Fibroblast of lung (primary cell): ENCODE results near the gene XRN2. TPM values are rescaled to one million over a fixed set of nuclear protein-coding genes. Genes with fewer than 3 reads are reported as not detected.

Experiments
- DNase-seq, 2 donors: peaks; one replicate each; pipeline versions ENCODE4 v3.0.0 to v3.0.0-alpha.2; 2010; ENCODE audit warnings: low read depth in 2 of 2
- H2AFZ ChIP-seq: 2 replicates; pipeline ENCODE4 v1.5.1; 2012; ENCODE audit warnings: low read length, control low read depth, inconsistent platforms
- H3K27ac ChIP-seq: 2 replicates; pipeline ENCODE4 v1.5.1; 2011; ENCODE audit warnings: low read length, control low read depth; ENCODE audit not compliant: insufficient read depth
- H3K27me3 ChIP-seq: 2 replicates; pipeline ENCODE4 v1.5.1; 2011; ENCODE audit warnings: mild to moderate bottlenecking, low read length; ENCODE audit not compliant: control insufficient read depth, insufficient read depth
- H3K36me3 ChIP-seq: 2 replicates; pipeline ENCODE4 v1.5.1; 2011; ENCODE audit warnings: low read length; ENCODE audit not compliant: control insufficient read depth, insufficient read depth
- H3K4me1 ChIP-seq: 2 replicates; pipeline ENCODE4 v1.5.1; 2011; ENCODE audit warnings: low read length; ENCODE audit not compliant: control insufficient read depth, insufficient read depth; ENCODE audit errors: extremely low read depth
- H3K4me2 ChIP-seq: 2 replicates; pipeline ENCODE4 v1.5.1; 2011; ENCODE audit warnings: low read length, control low read depth; ENCODE audit not compliant: insufficient read depth; ENCODE audit errors: extremely low read depth
- H3K4me3 ChIP-seq, 4 experiments: fragments of 200-600 bp in 1 of 4; sonication (generic) in 1 of 4; replicated peaks in 1 of 4; 2 replicates each; pipeline ENCODE4 v1.5.1; 2011 to 2016; ENCODE audit warnings: low read length in 4 of 4, low read depth in 3 of 4, mild to moderate bottlenecking in 3 of 4, control low read depth in 2 of 4, inconsistent platforms in 1 of 4, mixed read lengths in 1 of 4; ENCODE audit not compliant: insufficient read depth in 1 of 4; ENCODE audit errors: control extremely low read depth in 1 of 4
- H3K79me2 ChIP-seq: 2 replicates; pipeline ENCODE4 v1.5.1; 2012; ENCODE audit warnings: mild to moderate bottlenecking, low read length, inconsistent platforms; ENCODE audit not compliant: control insufficient read depth, insufficient read depth
- H3K9ac ChIP-seq: 2 replicates; pipeline ENCODE4 v1.5.1; 2011; ENCODE audit warnings: mild to moderate bottlenecking, low read length, control low read depth; ENCODE audit not compliant: insufficient read depth
- H3K9me3 ChIP-seq: 2 replicates; pipeline ENCODE4 v1.5.1; 2012; ENCODE audit warnings: low read depth, low read length; ENCODE audit not compliant: control insufficient read depth, insufficient read depth
- H4K20me1 ChIP-seq: 2 replicates; pipeline ENCODE4 v1.5.1; 2011; ENCODE audit warnings: low read length; ENCODE audit not compliant: control insufficient read depth, insufficient read depth; ENCODE audit errors: extremely low read depth
- CTCF ChIP-seq, 2 donors: IDR thresholded peaks in 1 of 2; conservative IDR thresholded peaks in 1 of 2; 1 replicate in 1 of 2; 2 replicates in 1 of 2; pipeline ENCODE4 v1.5.1; 2011 to 2012; ENCODE audit warnings: low read length in 2 of 2, control low read depth in 1 of 2, inconsistent platforms in 1 of 2, low read depth in 1 of 2, mild to moderate bottlenecking in 1 of 2
- EZH2 ChIP-seq: IDR thresholded peaks from 2 replicates; pipeline ENCODE4 v1.5.1; 2012; ENCODE audit warnings: low read length, control low read depth, mild to moderate bottlenecking; ENCODE audit errors: missing control alignments
- polyA plus RNA-seq, 2 donors: library from polyadenylated mRNA; depleted of rRNA in 1 of 2; stranded (reverse) in 1 of 2; unstranded in 1 of 2; fragments of >200 nt; gene quantifications; 2 replicates each; pipeline ENCODE4 v1.2.1, GENCODE V29; 2011 to 2012; ENCODE audit warnings: missing spikeins in 1 of 2
- total RNA-seq: library from RNA; depleted of rRNA; stranded (reverse); fragments of >200 nt; gene quantifications from 2 replicates; pipeline ENCODE4 v1.2.1, GENCODE V29; 2014

XRN2 gene
- total and polyA plus RNA-seq, 2 donors (not counting 1 experiment from before 2014, with no cell fraction given), result 99.3 to 99.6 TPM

GRCh38 chr20:21388566-21388965, 85.4 kb downstream of the XRN2 start:
- Histone ChIP-seq H3K27me3 (peaks cover 14% of the 10 kb centered on the region), H3K4me3 (no peak overlapping the region), H2AFZ (no peak overlapping the region), H4K20me1 (no peaks in the 10 kb centered on the region), H3K9me3 (no peaks in the 10 kb centered on the region), H3K36me3 (no peaks in the 10 kb centered on the region), H3K4me2 (no peak overlapping the region), H3K27ac (no peak overlapping the region), H3K4me1 (no peaks in the 10 kb centered on the region), H3K79me2 (no peaks in the 10 kb centered on the region), H3K9ac (no peak overlapping the region)
- TF ChIP-seq CTCF (conservative IDR thresholded peaks at IDR 0.05 in 1 of 2, IDR thresholded peaks at IDR 0.05 in 1 of 2; ENCODE audit: low read depth in 1 of 2, low read length in 2 of 2), result no peak
- TF ChIP-seq EZH2, result no peak
- no peak for DNase-seq

- Histone ChIP-seq H3K27me3 (peaks cover 14% of the 10 kb centered on the region), H3K36me3 (no peaks in the 10 kb centered on the region), H3K4me1 (no peaks in the 10 kb centered on the region), H3K27ac (no peak overlapping the region), H4K20me1 (no peaks in the 10 kb centered on the region), H3K9me3 (no peaks in the 10 kb centered on the region), H3K4me2 (no peak overlapping the region), H2AFZ (no peak overlapping the region), H3K9ac (no peak overlapping the region), H3K4me3 (no peak overlapping the region), H3K79me2 (no peaks in the 10 kb centered on the region)
- TF ChIP-seq CTCF (conservative IDR thresholded peaks at IDR 0.05 in 1 of 2, IDR thresholded peaks at IDR 0.05 in 1 of 2; ENCODE audit: low read depth in 1 of 2, low read length in 2 of 2) (no peak), EZH2 (no peak)
- DNase-seq, result peak in 1 of 2 donors; percentile 70
These were observed 86.2 kb downstream of the XRN2 start for GRCh38 chr20:21389368-21389767.

- H3K4me1 ChIP-seq, result no peaks in the 10 kb centered on the region
These were observed 87.6 kb downstream of the XRN2 start for GRCh38 chr20:21390768-21391167.

More at GRCh38 chr20:21390768-21391167, 87.6 kb downstream of the XRN2 start:
- H3K27ac ChIP-seq, result no peak overlapping the region
- H3K36me3 ChIP-seq, result no peaks in the 10 kb centered on the region
- no peak overlapping the region for H2AFZ ChIP-seq
- H3K9me3 ChIP-seq, result no peaks in the 10 kb centered on the region
- peaks cover 25% of the 10 kb centered on the region for H3K27me3 ChIP-seq
- no peaks in the 10 kb centered on the region for H4K20me1 ChIP-seq
- TF ChIP-seq EZH2, result no peak
- no peak for TF ChIP-seq CTCF (conservative IDR thresholded peaks at IDR 0.05 in 1 of 2, IDR thresholded peaks at IDR 0.05 in 1 of 2; ENCODE audit: low read depth in 1 of 2, low read length in 2 of 2)
- no peak overlapping the region for H3K4me2 ChIP-seq
- no peaks in the 10 kb centered on the region for H3K79me2 ChIP-seq
- H3K4me3 ChIP-seq, result no peak overlapping the region
- no peak overlapping the region for H3K9ac ChIP-seq
- DNase-seq, result peak in 1 of 2 donors; percentile 28
